Suprapubic skin (tissue), 4 donors: Measurements from ENCODE around the gene AUTS2. TPM values are rescaled to one million over a fixed set of nuclear protein-coding genes. Genes with fewer than 3 reads are reported as not detected.

Experiments
- DNase-seq, 2 donors: peaks; one replicate each; pipeline ENCODE4 v3.0.0-alpha.2; 2019; ENCODE audit warnings: low spot score in 2 of 2
- H3K27ac ChIP-seq: fragments of 200-600 bp; sonication (generic); one replicate; pipeline ENCODE4 v1.5.1; 2019
- H3K27me3 ChIP-seq: fragments of 200-600 bp; sonication (generic); one replicate; pipeline ENCODE4 v1.5.1; 2019
- H3K36me3 ChIP-seq: fragments of 200-600 bp; sonication (generic); one replicate; pipeline ENCODE4 v1.5.1; 2019
- H3K4me1 ChIP-seq: fragments of 200-600 bp; sonication (generic); one replicate; pipeline ENCODE4 v1.5.1; 2019
- H3K4me3 ChIP-seq: fragments of 200-600 bp; sonication (generic); one replicate; pipeline ENCODE4 v1.5.1; 2019; ENCODE audit warnings: mild to moderate bottlenecking
- H3K9me3 ChIP-seq: fragments of 200-600 bp; sonication (generic); one replicate; pipeline ENCODE4 v1.5.1; 2019
- EP300 ChIP-seq: sonication (generic); formaldehyde crosslinking; IDR thresholded peaks from one replicate; pipeline ENCODE4 v1.6.1; 2017; ENCODE audit warnings: antibody characterized with exemption
- POLR2A ChIP-seq, 2 donors: fragments of 450-650 bp; IDR thresholded peaks; one replicate each; pipeline ENCODE4 v1.6.1; 2017; ENCODE audit warnings: antibody characterized with exemption in 2 of 2, mild to moderate bottlenecking in 2 of 2, moderate library complexity in 2 of 2
- POLR2AphosphoS5 ChIP-seq, 3 donors: sonication (generic); formaldehyde crosslinking; IDR thresholded peaks; one replicate each; pipeline ENCODE4 v1.6.1; 2017; ENCODE audit warnings: antibody characterized with exemption in 3 of 3
- WGBS: methylation state at CpG from one replicate; pipeline ENCODE4 v1.1.5; 2018; 5-methylcytosine and 5-hydroxymethylcytosine counted together
- total RNA-seq, 4 donors: library from RNA; depleted of rRNA; stranded (reverse); fragments of >200 nt; gene quantifications; one replicate each; pipeline ENCODE4 v1.1.0, GENCODE V29; 2016
- TF ChIP-seq, protein P1 (sequence below), 2 donors: fragments of 200-600 bp in 1 of 2; fragments of 450-650 bp in 1 of 2; sonication (generic) in 1 of 2; IDR thresholded peaks; one replicate each; pipeline ENCODE4 v1.5.1; 2016 to 2019; ENCODE audit warnings: antibody characterized with exemption in 2 of 2, mild to moderate bottlenecking in 1 of 2, moderate library complexity in 1 of 2

AUTS2 gene
- total RNA-seq, 4 donors from 2014 or later: 31.0 to 102 (median 56.4) TPM

DNA sequence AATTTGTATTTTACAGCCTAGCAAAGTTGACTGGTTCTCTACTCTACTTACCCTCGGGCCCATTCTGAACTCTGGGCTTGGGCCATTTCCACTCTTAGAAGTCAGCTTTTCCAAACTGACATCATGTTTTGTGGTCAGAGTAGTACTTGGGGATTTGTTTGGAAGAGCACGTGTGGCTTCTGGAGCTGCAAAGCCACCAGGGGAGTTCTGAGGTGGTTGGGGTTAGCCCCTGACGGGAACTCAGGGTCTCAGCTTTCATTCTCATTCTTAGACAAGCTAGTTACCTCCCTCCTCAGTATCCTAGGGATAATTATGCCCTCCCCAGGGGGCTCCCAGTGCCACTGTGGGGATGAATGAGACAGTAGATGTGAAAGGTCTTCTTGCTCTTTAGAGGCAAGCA lies 886.0 kb downstream of the AUTS2 start:
- H3K4me3 ChIP-seq: no peak overlapping the region
- WGBS: 62% methylated on average over 3 of the region's 3 CpGs
- no peak for DNase-seq
- peaks cover 19% of the 10 kb centered on the region for H3K4me1 ChIP-seq
- no peaks in the 10 kb centered on the region for H3K36me3 ChIP-seq
- TF ChIP-seq, protein P1, sequence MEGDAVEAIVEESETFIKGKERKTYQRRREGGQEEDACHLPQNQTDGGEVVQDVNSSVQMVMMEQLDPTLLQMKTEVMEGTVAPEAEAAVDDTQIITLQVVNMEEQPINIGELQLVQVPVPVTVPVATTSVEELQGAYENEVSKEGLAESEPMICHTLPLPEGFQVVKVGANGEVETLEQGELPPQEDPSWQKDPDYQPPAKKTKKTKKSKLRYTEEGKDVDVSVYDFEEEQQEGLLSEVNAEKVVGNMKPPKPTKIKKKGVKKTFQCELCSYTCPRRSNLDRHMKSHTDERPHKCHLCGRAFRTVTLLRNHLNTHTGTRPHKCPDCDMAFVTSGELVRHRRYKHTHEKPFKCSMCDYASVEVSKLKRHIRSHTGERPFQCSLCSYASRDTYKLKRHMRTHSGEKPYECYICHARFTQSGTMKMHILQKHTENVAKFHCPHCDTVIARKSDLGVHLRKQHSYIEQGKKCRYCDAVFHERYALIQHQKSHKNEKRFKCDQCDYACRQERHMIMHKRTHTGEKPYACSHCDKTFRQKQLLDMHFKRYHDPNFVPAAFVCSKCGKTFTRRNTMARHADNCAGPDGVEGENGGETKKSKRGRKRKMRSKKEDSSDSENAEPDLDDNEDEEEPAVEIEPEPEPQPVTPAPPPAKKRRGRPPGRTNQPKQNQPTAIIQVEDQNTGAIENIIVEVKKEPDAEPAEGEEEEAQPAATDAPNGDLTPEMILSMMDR (IDR thresholded peaks at IDR 0.05): no peak
- no peaks in the 10 kb centered on the region for H3K9me3 ChIP-seq
- H3K27ac ChIP-seq: no peak overlapping the region
- H3K27me3 ChIP-seq: no peaks in the 10 kb centered on the region

DNA sequence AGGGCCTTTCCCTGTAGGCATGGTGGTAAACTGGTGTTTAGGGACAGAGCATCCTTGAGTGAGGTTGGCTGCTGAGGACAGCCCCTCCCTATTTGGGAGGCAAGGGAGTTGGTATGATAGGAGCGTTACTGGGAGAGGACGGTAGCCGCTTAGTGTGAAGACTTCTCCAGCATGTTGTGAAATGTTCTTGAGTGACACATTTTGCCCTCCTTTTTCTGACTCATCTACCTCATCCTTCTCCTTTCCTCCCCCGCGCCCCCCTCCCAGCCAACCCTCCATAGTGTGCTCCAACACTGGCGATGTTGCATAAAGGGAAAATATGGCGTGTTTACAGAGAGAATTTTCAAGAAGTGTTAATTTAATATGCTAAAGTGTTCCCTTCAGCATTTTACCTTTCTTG lies 888.7 kb downstream of the AUTS2 start:
- Histone ChIP-seq H3K9me3 (no peaks in the 10 kb centered on the region), H3K27ac (no peak overlapping the region), H3K36me3 (no peaks in the 10 kb centered on the region), H3K4me3 (no peak overlapping the region), H3K27me3 (no peaks in the 10 kb centered on the region), H3K4me1 (peaks cover 1% of the 10 kb centered on the region)
- DNase-seq: no peak
- TF ChIP-seq, protein P1 (IDR thresholded peaks at IDR 0.05): no peak
- no peak for TF ChIP-seq POLR2A (IDR thresholded peaks at IDR 0.05)
- TF ChIP-seq POLR2AphosphoS5 (IDR thresholded peaks at IDR 0.05): no peak
- TF ChIP-seq EP300: no peak
- 93% methylated on average over 7 of the region's 7 CpGs for WGBS

DNA sequence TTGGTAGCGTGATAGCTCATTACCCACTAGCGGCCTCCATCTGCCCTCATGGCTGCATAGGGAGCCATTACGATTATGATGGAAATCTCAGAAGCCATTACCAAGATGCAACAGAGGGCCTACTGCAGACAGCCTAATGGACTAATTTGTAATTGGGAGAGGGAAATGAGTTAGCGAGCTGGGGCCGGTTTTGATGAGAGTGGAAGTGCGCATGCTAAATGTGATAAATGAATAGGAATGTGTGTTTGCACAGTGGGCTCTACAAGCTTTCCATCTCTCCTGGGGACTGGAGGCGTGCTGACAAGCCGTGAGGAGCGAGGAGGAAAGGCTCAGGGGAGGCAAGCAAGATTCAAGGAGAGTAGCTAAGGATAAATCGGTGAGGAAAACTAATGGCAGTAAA lies 889.2 kb downstream of the AUTS2 start:
- no peak overlapping the region for H3K27ac ChIP-seq
- H3K4me3 ChIP-seq: no peak overlapping the region
- TF ChIP-seq POLR2AphosphoS5 (IDR thresholded peaks at IDR 0.05) (no peak), POLR2A (IDR thresholded peaks at IDR 0.05) (no peak), EP300 (no peak)
- TF ChIP-seq, protein P1 (IDR thresholded peaks at IDR 0.05): no peak
- no peaks in the 10 kb centered on the region for H3K4me1 ChIP-seq
- no peaks in the 10 kb centered on the region for H3K27me3 ChIP-seq
- H3K36me3 ChIP-seq: no peaks in the 10 kb centered on the region
- H3K9me3 ChIP-seq: no peaks in the 10 kb centered on the region
- WGBS: 98% methylated on average over 10 of the region's 10 CpGs
- DNase-seq: no peak

DNA sequence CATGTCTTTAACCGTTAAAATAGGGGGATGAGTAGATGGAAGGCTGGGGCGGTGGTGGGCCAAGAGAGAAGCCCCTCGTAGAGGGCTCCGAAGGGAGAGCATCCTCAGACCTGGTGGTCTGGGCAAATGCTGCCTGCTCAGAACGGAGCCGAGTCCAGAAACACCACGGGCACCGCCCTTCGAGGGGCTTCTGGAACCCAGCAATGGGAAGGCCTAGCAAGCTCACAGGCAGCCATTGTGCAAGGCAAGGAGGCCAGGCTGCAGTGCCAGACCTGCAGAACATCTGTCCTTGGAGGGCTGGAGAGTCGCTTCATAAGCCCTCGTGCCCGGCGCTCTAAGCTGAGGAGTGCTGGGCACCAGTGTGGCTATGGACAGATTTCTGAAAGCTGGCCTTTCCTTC lies 889.6 kb downstream of the AUTS2 start:
- no peak for DNase-seq
- no peaks in the 10 kb centered on the region for H3K36me3 ChIP-seq
- H3K27me3 ChIP-seq: no peaks in the 10 kb centered on the region
- H3K4me3 ChIP-seq: no peak overlapping the region
- H3K4me1 ChIP-seq: no peaks in the 10 kb centered on the region
- no peaks in the 10 kb centered on the region for H3K9me3 ChIP-seq
- 89% methylated on average over 13 of the region's 13 CpGs for WGBS
- TF ChIP-seq POLR2AphosphoS5 (IDR thresholded peaks at IDR 0.05): no peak
- H3K27ac ChIP-seq: no peak overlapping the region

DNA sequence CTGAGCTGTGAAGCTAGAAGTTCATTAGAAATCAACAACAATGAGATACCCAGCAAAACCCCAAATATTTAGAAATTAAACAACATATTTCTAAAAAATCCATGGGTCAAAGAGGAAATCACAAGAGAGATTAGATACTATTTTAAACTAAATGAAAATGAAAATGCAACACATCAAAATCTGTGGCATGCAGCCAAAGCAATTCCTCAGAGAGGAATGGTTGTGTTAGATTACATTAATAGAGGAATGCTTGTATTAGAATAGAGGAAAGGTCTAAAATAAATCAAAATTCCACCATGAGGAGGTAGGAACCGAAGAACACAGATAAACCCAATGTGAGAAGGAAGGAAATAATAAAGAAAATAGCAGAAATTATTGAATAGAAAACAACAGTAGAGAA lies 891.5 kb downstream of the AUTS2 start:
- Histone ChIP-seq H3K36me3 (no peaks in the 10 kb centered on the region), H3K27ac (no peak overlapping the region), H3K4me1 (no peaks in the 10 kb centered on the region), H3K27me3 (no peaks in the 10 kb centered on the region), H3K4me3 (no peak overlapping the region), H3K9me3 (no peaks in the 10 kb centered on the region)
- DNase-seq: no peak
- TF ChIP-seq POLR2AphosphoS5 (IDR thresholded peaks at IDR 0.05): no peak
- TF ChIP-seq POLR2A (IDR thresholded peaks at IDR 0.05): no peak
- no peak for TF ChIP-seq EP300
- TF ChIP-seq, protein P1 (IDR thresholded peaks at IDR 0.05): no peak
- WGBS: 45% methylated on average over 1 of the region's 1 CpG

DNA sequence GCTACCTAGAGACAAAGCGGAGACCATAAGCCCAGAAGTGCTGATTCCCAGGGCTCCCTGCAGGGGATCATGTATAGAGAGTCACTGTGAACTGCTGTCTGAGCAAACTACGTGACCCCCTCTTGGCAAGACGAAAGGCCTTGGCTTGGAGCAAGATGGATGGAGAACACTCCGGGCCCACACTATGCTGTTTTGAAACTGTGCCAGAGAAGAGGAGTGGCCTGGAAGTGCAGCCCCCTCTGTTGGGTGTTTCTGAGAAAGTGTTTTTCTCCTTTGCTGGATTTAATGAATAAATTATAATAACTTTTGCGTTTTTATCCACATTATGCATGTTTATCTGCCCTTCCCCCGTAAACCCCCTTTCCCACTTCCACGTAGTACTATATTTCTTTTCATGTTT lies 894.4 kb downstream of the AUTS2 start:
- Histone ChIP-seq H3K36me3 (no peaks in the 10 kb centered on the region), H3K27me3 (no peaks in the 10 kb centered on the region), H3K4me3 (no peak overlapping the region), H3K27ac (no peak overlapping the region), H3K9me3 (no peaks in the 10 kb centered on the region), H3K4me1 (peaks cover 2% of the 10 kb centered on the region)
- no peak for DNase-seq
- TF ChIP-seq EP300 (no peak), POLR2A (IDR thresholded peaks at IDR 0.05) (no peak), POLR2AphosphoS5 (IDR thresholded peaks at IDR 0.05) (no peak)
- TF ChIP-seq, protein P1 (IDR thresholded peaks at IDR 0.05): no peak
- 87% methylated on average over 7 of the region's 7 CpGs for WGBS
